GM12878 (cell line): ENCODE data around the gene MSANTD2. TPM values are rescaled to one million over a fixed set of nuclear protein-coding genes. Genes with fewer than 3 reads are reported as not detected.

ENCODE experiments used
- BHLHE40 ChIP-seq, 2 experiments: fragments of 450-650 bp in 1 of 2; IDR thresholded peaks; 2 replicates each; pipeline ENCODE4 v1.6.1; 2011 to 2017; ENCODE audit warnings: low read depth in 2 of 2, borderline replicate concordance in 1 of 2, improper control_type of control experiment in 1 of 2, low read length in 1 of 2, mild to moderate bottlenecking in 1 of 2
- BMI1 ChIP-seq: fragments of 450-650 bp; IDR thresholded peaks from 2 replicates; pipeline ENCODE4 v1.6.1; 2016; ENCODE audit warnings: mild to moderate bottlenecking, moderate library complexity, borderline replicate concordance
- BRCA1 ChIP-seq: IDR thresholded peaks from 2 replicates; pipeline ENCODE4 v1.6.1; 2011; ENCODE audit warnings: low read depth, low read length, improper control_type of control experiment
- CEBPB ChIP-seq, 2 experiments: fragments of 150-350 bp in 1 of 2; IDR thresholded peaks; 2 replicates each; pipeline ENCODE4 v1.6.1; 2012 to 2014; ENCODE audit warnings: low read depth in 2 of 2, low read length in 2 of 2, borderline replicate concordance in 1 of 2, inconsistent platforms in 1 of 2
- CREB1 ChIP-seq: IDR thresholded peaks from 2 replicates; pipeline ENCODE4 v1.6.1; 2012; ENCODE audit warnings: low read depth, mild to moderate bottlenecking, inconsistent platforms
- DPF2 ChIP-seq: fragments of 450-650 bp; IDR thresholded peaks from 2 replicates; pipeline ENCODE4 v1.6.1; 2017; ENCODE audit warnings: mild to moderate bottlenecking
- EP300 ChIP-seq, 2 experiments: fragments of 150-350 bp in 1 of 2; IDR thresholded peaks; 2 replicates each; pipeline ENCODE4 v1.6.1; 2011 to 2012; ENCODE audit warnings: low read depth in 2 of 2, low read length in 2 of 2, borderline replicate concordance in 1 of 2, improper control_type of control experiment in 1 of 2, inconsistent platforms in 1 of 2; ENCODE audit not compliant: control insufficient read depth in 1 of 2
- HDGF ChIP-seq: fragments of 450-650 bp; IDR thresholded peaks from 2 replicates; pipeline ENCODE4 v1.6.1; 2016; ENCODE audit warnings: antibody characterized with exemption
- MEF2A ChIP-seq: IDR thresholded peaks from 2 replicates; pipeline ENCODE4 v1.6.1; 2011; ENCODE audit warnings: low read depth, mild to moderate bottlenecking, low read length, moderate library complexity; ENCODE audit not compliant: insufficient read depth
- NRF1 ChIP-seq: conservative IDR thresholded peaks from 2 replicates; pipeline ENCODE4 v1.6.1; 2011; ENCODE audit warnings: mild to moderate bottlenecking, low read depth, low read length, improper control_type of control experiment
- PML ChIP-seq: IDR thresholded peaks from 2 replicates; pipeline ENCODE4 v1.6.1; 2012; ENCODE audit warnings: low read length, inconsistent platforms
- POLR2AphosphoS5 ChIP-seq: IDR thresholded peaks from 2 replicates; pipeline ENCODE4 v1.6.1; 2011; ENCODE audit warnings: mild to moderate bottlenecking, low read length, inconsistent platforms
- SKIL ChIP-seq: fragments of 450-650 bp; IDR thresholded peaks from 2 replicates; pipeline ENCODE4 v1.6.1; 2017; ENCODE audit warnings: mild to moderate bottlenecking, low read depth, inconsistent platforms; ENCODE audit not compliant: poor library complexity, severe bottlenecking
- SMAD5 ChIP-seq: IDR thresholded peaks from 2 replicates; pipeline ENCODE4 v1.6.1; 2016; ENCODE audit warnings: antibody characterized with exemption, low read depth
- SRF ChIP-seq, 2 experiments: IDR thresholded peaks; 2 replicates each; pipeline ENCODE4 v1.6.1; 2011; ENCODE audit warnings: low read depth in 2 of 2, low read length in 2 of 2, mild to moderate bottlenecking in 1 of 2, moderate library complexity in 1 of 2
- WRNIP1 ChIP-seq: IDR thresholded peaks from 2 replicates; pipeline ENCODE4 v1.6.1; 2011; ENCODE audit warnings: low read depth, low read length, improper control_type of control experiment, borderline replicate concordance
- ZNF217 ChIP-seq: fragments of 450-650 bp; IDR thresholded peaks from 2 replicates; pipeline ENCODE4 v1.6.1; 2017; ENCODE audit warnings: antibody characterized with exemption, mild to moderate bottlenecking
- polyA plus RNA-seq, 11 experiments: library from polyadenylated mRNA; depleted of rRNA in 4 of 11; unstranded in 6 of 11; stranded (reverse) in 5 of 11; fragments of >200 nt; fragmentation: Nextera tagmentation in 4 of 11; fragmentation: Illumina TruSeq in 1 of 11; extraction: Ambion mirVana in 4 of 11; extraction: Trizol in 1 of 11; gene quantifications; 1 replicate in 1 of 11; 2 replicates in 10 of 11; pipeline versions ENCODE4 v1.2.1 to v1.2.3, GENCODE V29; 2011 to 2016; ENCODE audit warnings: inconsistent platforms in 2 of 11, missing spikeins in 2 of 11, low read depth in 1 of 11
- total RNA-seq, 4 experiments: library from RNA; depleted of rRNA in 3 of 4; stranded (reverse); fragments of >200 nt in 3 of 4; fragmentation: Illumina TruSeq in 1 of 4; extraction: Trizol in 1 of 4; gene quantifications; 2 replicates each; pipeline versions ENCODE4 v1.2.1 to v1.2.3, GENCODE V29; 2013 to 2021
- TF ChIP-seq, protein P1 (sequence below), 3 experiments: IDR thresholded peaks in 2 of 3; conservative IDR thresholded peaks in 1 of 3; 2 replicates each; pipeline ENCODE4 v1.5.1; 2011; ENCODE audit warnings: low read depth in 3 of 3, low read length in 3 of 3, mild to moderate bottlenecking in 3 of 3, control low read depth in 2 of 3, moderate library complexity in 2 of 3, inconsistent platforms in 1 of 3, mixed read lengths in 1 of 3; ENCODE audit not compliant: control insufficient read depth in 2 of 3, insufficient read depth in 1 of 3; ENCODE audit errors: extremely low read depth in 1 of 3
- TF ChIP-seq, protein P2 (sequence below): fragments of 150-350 bp; IDR thresholded peaks from 2 replicates; pipeline ENCODE4 v1.6.1; 2014; ENCODE audit warnings: mild to moderate bottlenecking, low read depth, low read length

MSANTD2 gene
- total and polyA plus RNA-seq, 10 of the 15 experiments (the other 5 are each of a cell fraction or from before 2014, with no cell fraction given), result 3.0 to 12.4 (median 8.0) TPM

- TF ChIP-seq, protein P1, sequence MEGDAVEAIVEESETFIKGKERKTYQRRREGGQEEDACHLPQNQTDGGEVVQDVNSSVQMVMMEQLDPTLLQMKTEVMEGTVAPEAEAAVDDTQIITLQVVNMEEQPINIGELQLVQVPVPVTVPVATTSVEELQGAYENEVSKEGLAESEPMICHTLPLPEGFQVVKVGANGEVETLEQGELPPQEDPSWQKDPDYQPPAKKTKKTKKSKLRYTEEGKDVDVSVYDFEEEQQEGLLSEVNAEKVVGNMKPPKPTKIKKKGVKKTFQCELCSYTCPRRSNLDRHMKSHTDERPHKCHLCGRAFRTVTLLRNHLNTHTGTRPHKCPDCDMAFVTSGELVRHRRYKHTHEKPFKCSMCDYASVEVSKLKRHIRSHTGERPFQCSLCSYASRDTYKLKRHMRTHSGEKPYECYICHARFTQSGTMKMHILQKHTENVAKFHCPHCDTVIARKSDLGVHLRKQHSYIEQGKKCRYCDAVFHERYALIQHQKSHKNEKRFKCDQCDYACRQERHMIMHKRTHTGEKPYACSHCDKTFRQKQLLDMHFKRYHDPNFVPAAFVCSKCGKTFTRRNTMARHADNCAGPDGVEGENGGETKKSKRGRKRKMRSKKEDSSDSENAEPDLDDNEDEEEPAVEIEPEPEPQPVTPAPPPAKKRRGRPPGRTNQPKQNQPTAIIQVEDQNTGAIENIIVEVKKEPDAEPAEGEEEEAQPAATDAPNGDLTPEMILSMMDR (IDR thresholded peaks at IDR 0.05 in 2 of 3, conservative IDR thresholded peaks at IDR 0.05 in 1 of 3; ENCODE audit: control insufficient read depth in 2 of 3, extremely low read depth in 1 of 3, insufficient read depth in 1 of 3, low read depth in 3 of 3, low read length in 3 of 3), result peak; percentile 79 to 82 (median 79)
- TF ChIP-seq BRCA1, result no peak
- no peak for TF ChIP-seq NRF1
- TF ChIP-seq, protein P2, sequence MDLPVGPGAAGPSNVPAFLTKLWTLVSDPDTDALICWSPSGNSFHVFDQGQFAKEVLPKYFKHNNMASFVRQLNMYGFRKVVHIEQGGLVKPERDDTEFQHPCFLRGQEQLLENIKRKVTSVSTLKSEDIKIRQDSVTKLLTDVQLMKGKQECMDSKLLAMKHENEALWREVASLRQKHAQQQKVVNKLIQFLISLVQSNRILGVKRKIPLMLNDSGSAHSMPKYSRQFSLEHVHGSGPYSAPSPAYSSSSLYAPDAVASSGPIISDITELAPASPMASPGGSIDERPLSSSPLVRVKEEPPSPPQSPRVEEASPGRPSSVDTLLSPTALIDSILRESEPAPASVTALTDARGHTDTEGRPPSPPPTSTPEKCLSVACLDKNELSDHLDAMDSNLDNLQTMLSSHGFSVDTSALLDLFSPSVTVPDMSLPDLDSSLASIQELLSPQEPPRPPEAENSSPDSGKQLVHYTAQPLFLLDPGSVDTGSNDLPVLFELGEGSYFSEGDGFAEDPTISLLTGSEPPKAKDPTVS, result no peak
- TF ChIP-seq DPF2, result no peak
- TF ChIP-seq CEBPB (IDR thresholded peaks at IDR 0.05; ENCODE audit: borderline replicate concordance in 1 of 2, low read depth in 2 of 2, low read length in 2 of 2), result no peak
- no peak for TF ChIP-seq BMI1
- no peak for TF ChIP-seq SRF (IDR thresholded peaks at IDR 0.05; ENCODE audit: low read depth in 2 of 2, low read length in 2 of 2)
- TF ChIP-seq HDGF, result no peak
- TF ChIP-seq SKIL, result peak; percentile 39
- TF ChIP-seq WRNIP1, result no peak
- TF ChIP-seq ZNF217, result no peak
- TF ChIP-seq EP300 (IDR thresholded peaks at IDR 0.05; ENCODE audit: borderline replicate concordance in 1 of 2, control insufficient read depth in 1 of 2, low read depth in 2 of 2, low read length in 2 of 2), result no peak
- no peak for TF ChIP-seq CREB1
- no peak for TF ChIP-seq PML
- TF ChIP-seq MEF2A, result no peak
- no peak for TF ChIP-seq POLR2AphosphoS5
- TF ChIP-seq BHLHE40 (IDR thresholded peaks at IDR 0.05; ENCODE audit: borderline replicate concordance in 1 of 2, low read depth in 2 of 2, low read length in 1 of 2), result 0 out of 4 replicates have a peak, but pooled peaks of 1 of the 2 experiments have one; percentile 31
- no peak for TF ChIP-seq SMAD5
Measured at GRCh38 chr11:124763156-124763947, 36.9 kb downstream of the MSANTD2 start (continued).
